ENCODE results near the gene CIRBP.
A peak's percentile ranks its signal among the peaks of the same experiment; 100 is the strongest.

Gene CIRBP

DNA sequence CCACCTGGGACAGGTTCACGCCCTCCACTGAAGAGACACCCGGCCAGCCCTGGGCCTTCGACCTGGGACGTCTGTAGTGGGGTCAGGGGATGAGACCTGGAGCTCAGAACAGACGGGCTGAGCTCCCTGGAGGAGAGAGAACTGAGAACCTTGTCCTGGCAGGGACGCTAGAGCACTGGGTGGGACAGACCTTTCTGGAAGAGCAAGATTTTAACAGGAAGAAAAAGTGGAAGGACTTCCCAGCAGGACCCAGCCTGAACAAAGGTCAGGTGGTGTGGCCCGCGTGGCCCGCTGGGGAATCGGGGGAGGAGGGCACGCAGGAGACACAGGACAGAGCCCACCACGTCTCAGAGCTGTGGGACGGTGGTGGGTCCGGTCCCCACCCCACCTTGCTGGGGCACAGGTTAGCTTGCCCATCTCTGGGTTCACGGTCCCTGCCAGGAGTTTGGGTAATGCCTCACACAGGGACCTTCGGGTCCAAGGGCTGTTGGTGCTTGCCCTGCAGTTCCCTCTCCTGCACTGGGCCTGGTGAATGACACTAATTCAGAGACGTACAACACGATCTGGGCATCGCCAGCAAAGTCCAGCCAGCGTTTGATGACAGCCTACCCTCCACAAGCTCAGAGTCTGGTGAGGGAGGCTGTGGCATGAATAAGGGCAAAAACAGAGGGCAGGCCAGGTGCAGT, 15.3 kb downstream of the CIRBP start:
- TF ChIP-seq, protein P1, sequence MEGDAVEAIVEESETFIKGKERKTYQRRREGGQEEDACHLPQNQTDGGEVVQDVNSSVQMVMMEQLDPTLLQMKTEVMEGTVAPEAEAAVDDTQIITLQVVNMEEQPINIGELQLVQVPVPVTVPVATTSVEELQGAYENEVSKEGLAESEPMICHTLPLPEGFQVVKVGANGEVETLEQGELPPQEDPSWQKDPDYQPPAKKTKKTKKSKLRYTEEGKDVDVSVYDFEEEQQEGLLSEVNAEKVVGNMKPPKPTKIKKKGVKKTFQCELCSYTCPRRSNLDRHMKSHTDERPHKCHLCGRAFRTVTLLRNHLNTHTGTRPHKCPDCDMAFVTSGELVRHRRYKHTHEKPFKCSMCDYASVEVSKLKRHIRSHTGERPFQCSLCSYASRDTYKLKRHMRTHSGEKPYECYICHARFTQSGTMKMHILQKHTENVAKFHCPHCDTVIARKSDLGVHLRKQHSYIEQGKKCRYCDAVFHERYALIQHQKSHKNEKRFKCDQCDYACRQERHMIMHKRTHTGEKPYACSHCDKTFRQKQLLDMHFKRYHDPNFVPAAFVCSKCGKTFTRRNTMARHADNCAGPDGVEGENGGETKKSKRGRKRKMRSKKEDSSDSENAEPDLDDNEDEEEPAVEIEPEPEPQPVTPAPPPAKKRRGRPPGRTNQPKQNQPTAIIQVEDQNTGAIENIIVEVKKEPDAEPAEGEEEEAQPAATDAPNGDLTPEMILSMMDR (IDR thresholded peaks at IDR 0.05; ENCODE audit: unreplicated experiment in 3 of 3), result no peak
- no peaks in the 10 kb centered on the region for H3K9me3 Mint-ChIP-seq
- H3K4me1 Mint-ChIP-seq, result peaks cover 19% of the 10 kb centered on the region
- peak overlapping the region; percentile 64 to 68 (median 64) for H3K27ac Mint-ChIP-seq
- H3K4me3 Mint-ChIP-seq, result peak overlapping the region; percentile 82 to 86 (median 84)
- peaks cover 4% of the 10 kb centered on the region for H3K36me3 Mint-ChIP-seq (ENCODE audit: low read depth)
- H3K27me3 Mint-ChIP-seq (ENCODE audit: low read depth), result peaks cover 10% of the 10 kb centered on the region

DNA sequence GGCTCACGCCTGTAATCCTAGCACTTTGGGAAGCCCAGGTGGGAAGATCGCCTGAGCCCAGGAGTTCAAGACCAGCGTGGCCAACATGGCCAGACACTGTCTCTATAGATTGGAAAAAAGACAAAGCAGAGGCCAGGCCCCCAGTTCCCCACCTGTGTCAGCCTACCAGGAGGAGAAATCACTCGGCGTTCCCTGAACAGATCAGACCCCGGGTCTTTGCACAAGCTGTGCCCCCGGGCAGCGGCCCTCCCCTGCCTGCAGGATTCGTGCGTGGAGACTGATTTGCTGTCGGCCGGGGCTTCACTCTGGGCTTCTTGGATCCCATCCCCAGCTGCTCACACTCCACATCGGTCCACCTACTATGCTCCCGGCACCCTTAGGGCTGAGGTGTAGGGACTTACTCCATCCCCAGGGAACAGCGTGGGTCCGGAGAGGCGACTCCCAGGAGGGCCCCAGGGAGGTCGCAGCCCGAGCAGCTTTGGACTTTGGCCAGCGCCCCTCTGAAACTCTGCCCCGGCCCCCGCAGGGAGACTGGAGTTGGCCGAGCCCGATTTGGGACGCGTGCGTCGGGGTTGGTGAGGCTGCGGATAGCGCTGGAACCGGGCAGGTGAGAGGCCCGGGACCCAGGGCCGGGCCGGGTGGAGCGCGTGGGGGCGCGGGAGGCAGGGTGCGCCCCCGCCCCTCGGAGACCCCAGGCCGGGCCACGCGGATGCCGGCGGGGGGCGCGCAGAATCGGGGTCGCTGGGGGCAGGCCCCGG, 16.0 kb downstream of the CIRBP start:
- TF ChIP-seq, protein P1 (IDR thresholded peaks at IDR 0.05; ENCODE audit: unreplicated experiment in 3 of 3), result no peak
- Mint-ChIP-seq H3K9me3 (no peaks in the 10 kb centered on the region), H3K4me3 (peak overlapping the region; percentile 82 to 86 (median 84))

GRCh38 chr19:1285737-1286360, 16.7 kb downstream of the CIRBP start, which contains the start of gene EFNA2:
TSS of gene EFNA2 (plus strand) at chr19:1285873. CDS start at chr19:1286169, 296 bp downstream.
- no peaks in the 10 kb centered on the region for H3K9me3 Mint-ChIP-seq
- H3K27ac Mint-ChIP-seq, result peak within 1 kb of the TSS; percentile 64 to 68 (median 64)
- peaks cover 6% of the 10 kb centered on the region for H3K27me3 Mint-ChIP-seq (ENCODE audit: low read depth)
- TF ChIP-seq, protein P1 (IDR thresholded peaks at IDR 0.05; ENCODE audit: unreplicated experiment in 3 of 3), result no peak
- peak within 1 kb of the TSS; percentile 84 to 86 (median 86) for H3K4me3 Mint-ChIP-seq
- peaks cover 10% of the 10 kb centered on the region for H3K4me1 Mint-ChIP-seq
- H3K36me3 Mint-ChIP-seq (ENCODE audit: low read depth), result no peaks in the 10 kb centered on the region

More for the DNA sequence above, 16.0 kb downstream of the CIRBP start:
- Mint-ChIP-seq H3K4me1 (peaks cover 14% of the 10 kb centered on the region), H3K36me3 (ENCODE audit: low read depth) (no peaks in the 10 kb centered on the region), H3K27me3 (ENCODE audit: low read depth) (peaks cover 10% of the 10 kb centered on the region), H3K27ac (peak overlapping the region; percentile 64 to 68 (median 64))

DNA sequence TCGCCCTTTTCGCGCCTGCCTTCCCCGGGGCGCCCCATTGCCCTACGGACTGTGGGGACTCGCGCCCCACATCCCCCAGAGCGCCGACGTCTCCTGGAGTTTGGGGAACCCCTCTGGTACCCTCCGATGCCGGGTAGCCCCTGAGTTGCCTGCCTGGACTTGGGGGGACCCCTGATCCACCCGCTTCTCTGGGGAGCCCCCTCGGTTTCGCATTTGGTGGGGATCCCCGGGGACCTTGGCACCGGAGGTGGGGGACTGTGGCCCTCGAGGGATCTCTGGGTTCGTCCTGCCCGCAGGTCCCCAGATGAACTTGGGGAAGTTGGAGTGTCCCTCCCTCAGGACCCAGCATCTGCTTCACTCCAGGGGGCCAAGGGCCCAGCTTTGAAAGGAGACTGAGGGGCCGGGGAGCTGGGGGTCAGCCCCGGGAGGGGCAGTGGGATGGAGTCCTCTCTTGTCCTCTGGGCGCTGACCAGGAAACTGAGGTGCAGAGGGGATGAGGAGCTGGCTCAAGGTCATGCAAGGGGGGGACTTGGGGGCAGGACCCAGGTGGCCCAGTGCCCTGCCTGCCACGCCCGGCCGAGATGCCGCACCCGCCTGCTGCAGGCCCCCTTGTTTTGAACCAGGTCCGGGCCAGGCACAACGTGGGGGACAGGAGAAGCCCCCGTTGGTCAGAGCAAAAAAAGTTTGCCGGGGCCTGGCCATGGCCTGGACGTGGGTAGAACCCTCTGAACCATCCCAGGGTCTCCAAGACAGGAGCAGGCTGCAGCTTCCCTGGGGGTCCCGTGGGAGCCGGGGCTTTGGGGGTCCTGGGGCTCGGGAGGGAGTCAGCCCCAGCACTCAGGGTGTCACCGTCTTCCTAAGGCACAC, 17.6 kb downstream of the CIRBP start:
- Mint-ChIP-seq H3K27ac (no peak overlapping the region), H3K4me3 (peak overlapping the region; percentile 79 to 86 (median 79)), H3K4me1 (peaks cover 10% of the 10 kb centered on the region), H3K36me3 (ENCODE audit: low read depth) (no peaks in the 10 kb centered on the region), H3K27me3 (ENCODE audit: low read depth) (peaks cover 6% of the 10 kb centered on the region), H3K9me3 (no peaks in the 10 kb centered on the region)
- TF ChIP-seq, protein P1 (IDR thresholded peaks at IDR 0.05; ENCODE audit: unreplicated experiment in 3 of 3), result no peak

- Mint-ChIP-seq H3K4me3 (peak overlapping the region; percentile 62 to 86 (median 66)), H3K4me1 (peaks cover 10% of the 10 kb centered on the region)
- TF ChIP-seq, protein P1 (IDR thresholded peaks at IDR 0.05; ENCODE audit: unreplicated experiment in 3 of 3), result no peak
These were observed 18.5 kb downstream of the CIRBP start for GRCh38 chr19:1287354-1288225.

More at GRCh38 chr19:1287354-1288225, 18.5 kb downstream of the CIRBP start:
- Mint-ChIP-seq H3K27ac (no peak overlapping the region), H3K36me3 (ENCODE audit: low read depth) (no peaks in the 10 kb centered on the region), H3K27me3 (ENCODE audit: low read depth) (peaks cover 6% of the 10 kb centered on the region), H3K9me3 (no peaks in the 10 kb centered on the region)
